Smooth muscle cell of the umbilical artery (primary cell): Measurements from ENCODE around the gene SLC35F1. TPM values are rescaled to one million over a fixed set of nuclear protein-coding genes. Genes with fewer than 3 reads are reported as not detected.

ENCODE experiments used
- total RNA-seq: library from RNA; depleted of rRNA; stranded (reverse); fragments of >200 nt; gene quantifications from 2 replicates; pipeline ENCODE4 v1.2.3, GENCODE V29; 2014

SLC35F1 gene
- not detected in 2 replicates for total RNA-seq

DNA sequence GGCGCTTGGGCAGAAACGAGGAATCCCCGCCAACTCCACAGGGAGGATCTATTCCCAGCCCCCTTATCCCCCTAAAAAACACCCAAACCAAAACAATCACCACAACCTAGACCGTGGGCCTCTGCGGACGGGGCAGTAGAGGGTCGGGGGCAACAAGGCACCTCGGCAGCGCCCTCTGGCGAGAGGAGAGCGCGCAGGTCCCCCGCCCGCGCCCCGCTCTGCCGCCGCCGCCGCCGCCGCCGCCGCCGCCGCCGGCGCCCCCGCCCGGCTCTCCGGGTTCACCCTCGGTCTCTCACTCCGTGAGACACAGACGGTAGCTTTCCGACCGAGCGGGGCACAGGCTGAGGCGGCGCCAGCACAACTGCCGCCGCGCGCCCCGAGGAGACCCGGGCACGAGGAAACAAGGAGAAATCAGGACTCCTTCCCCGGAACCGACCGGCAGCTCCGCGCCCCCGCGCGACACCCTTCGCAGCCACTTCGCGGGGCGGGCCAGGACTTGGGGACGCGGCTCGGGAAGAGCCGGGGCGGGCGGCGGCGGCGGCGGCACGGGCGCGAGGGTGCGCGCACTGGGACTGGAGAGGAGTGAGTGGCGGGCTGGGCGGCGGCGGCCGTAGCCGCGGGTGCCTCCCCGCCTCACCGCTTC is at the start of gene SLC35F1:
SLC35F1 (plus strand) TSS at position 307 of the 643 bp plus-strand sequence.

Other genes with a start within 250 kb of the SLC35F1 start
- 25.5 and 34.5 TPM in 2 replicates for gene NUS1, start 231.8 kb upstream of the SLC35F1 start, total RNA-seq